WTC11 (cell line): ENCODE measurements around the gene TIMM10B. TPM values are rescaled to one million over a fixed set of nuclear protein-coding genes. Genes with fewer than 3 reads are reported as not detected.

Experiments
- ATAC-seq: fragments of 200-7000 bp; cut with Tn5 transposase; 2 replicates; pipeline ENCODE4 v1.10.0; 2021; ENCODE audit warnings: mild to moderate bottlenecking, moderate library complexity
- CTCF ChIA-PET: fragments of 300-600 bp; sonication (Branson Sonifier 250); formaldehyde crosslinking; loops from one replicate; lab custom pipeline; 2021; ENCODE audit warnings: antibody characterized with exemption; lab: Charles Lee
- POLR2A ChIA-PET: fragments of 350-600 bp; sonication (Branson Sonifier 250); formaldehyde crosslinking; loops from one replicate; lab custom pipeline; 2021; ENCODE audit warnings: antibody characterized with exemption; lab: Charles Lee
- DNase-seq: peaks from one replicate; pipeline ENCODE4 v3.0.0; 2021; ENCODE audit warnings: low spot score
- H3K27ac Mint-ChIP-seq: 2 replicates; pipeline ENCODE4 v1.8.0; 2021; ENCODE audit warnings: mixed read lengths
- H3K27me3 Mint-ChIP-seq: 2 replicates; pipeline ENCODE4 v1.8.0; 2021; ENCODE audit warnings: low read depth, mild to moderate bottlenecking, moderate library complexity, mixed read lengths
- H3K36me3 Mint-ChIP-seq: 2 replicates; pipeline ENCODE4 v1.8.0; 2021; ENCODE audit warnings: mixed read lengths
- H3K4me1 Mint-ChIP-seq: 2 replicates; pipeline ENCODE4 v1.8.0; 2022; ENCODE audit warnings: mixed read lengths
- H3K4me3 Mint-ChIP-seq: 2 replicates; pipeline ENCODE4 v1.8.0; 2021; ENCODE audit warnings: mild to moderate bottlenecking, moderate library complexity, mixed read lengths
- H3K9me3 Mint-ChIP-seq: 2 replicates; pipeline ENCODE4 v1.8.0; 2021; ENCODE audit warnings: mixed read lengths
- ATF1 ChIP-seq: sonication (generic); formaldehyde crosslinking; IDR thresholded peaks from 2 replicates; pipeline ENCODE4 v1.8.1; 2023; ENCODE audit warnings: mild to moderate bottlenecking, moderate library complexity, missing genetic modification reagents
- CREB1 ChIP-seq: sonication (generic); formaldehyde crosslinking; IDR thresholded peaks from 2 replicates; pipeline ENCODE4 v1.8.0; 2023; ENCODE audit warnings: mild to moderate bottlenecking, missing genetic modification reagents
- FOXJ3 ChIP-seq: sonication (generic); formaldehyde crosslinking; IDR thresholded peaks from 2 replicates; pipeline ENCODE4 v1.9.0; 2021; ENCODE audit warnings: missing genetic modification reagents, mild to moderate bottlenecking, borderline replicate concordance
- GABPB1 ChIP-seq: sonication (generic); formaldehyde crosslinking; IDR thresholded peaks from 2 replicates; pipeline ENCODE4 v1.8.1; 2023; ENCODE audit warnings: mild to moderate bottlenecking, missing genetic modification reagents
- KAT7 ChIP-seq: sonication (generic); formaldehyde crosslinking; IDR thresholded peaks from 2 replicates; pipeline ENCODE4 v1.8.1; 2023; ENCODE audit warnings: missing genetic modification reagents, mild to moderate bottlenecking, borderline replicate concordance
- NFE2L1 ChIP-seq: sonication (generic); formaldehyde crosslinking; IDR thresholded peaks from 2 replicates; pipeline ENCODE4 v1.8.1; 2023; ENCODE audit warnings: missing genetic modification reagents
- NR2C2 ChIP-seq: sonication (generic); formaldehyde crosslinking; IDR thresholded peaks from 2 replicates; pipeline ENCODE4 v1.8.0; 2022; ENCODE audit warnings: mild to moderate bottlenecking, missing genetic modification reagents
- SP1 ChIP-seq: sonication (generic); formaldehyde crosslinking; conservative IDR thresholded peaks from 2 replicates; pipeline ENCODE4 v1.8.1; 2022; ENCODE audit warnings: missing genetic modification reagents
- ZNF219 ChIP-seq: sonication (generic); formaldehyde crosslinking; IDR thresholded peaks from 2 replicates; pipeline ENCODE4 v1.8.0; 2023; ENCODE audit warnings: missing genetic modification reagents, mild to moderate bottlenecking, borderline replicate concordance
- total RNA-seq: library from RNA; stranded (reverse); gene quantifications from 3 replicates; pipeline ENCODE4 v1.2.3, GENCODE V29; 2021
- TF ChIP-seq, protein P1 (sequence below): sonication (generic); formaldehyde crosslinking; IDR thresholded peaks from 2 replicates; pipeline ENCODE4 v1.8.0; 2023; ENCODE audit warnings: missing genetic modification reagents, mild to moderate bottlenecking, borderline replicate concordance
- TF ChIP-seq, protein P2 (sequence below): sonication (generic); formaldehyde crosslinking; IDR thresholded peaks from 2 replicates; pipeline ENCODE4 v1.8.0; 2023; ENCODE audit warnings: mild to moderate bottlenecking, missing genetic modification reagents
- TF ChIP-seq, protein P3 (sequence below): sonication (generic); formaldehyde crosslinking; IDR thresholded peaks from 2 replicates; pipeline ENCODE4 v1.8.0; 2022; ENCODE audit warnings: missing genetic modification reagents
- TF ChIP-seq, protein P4 (sequence below): fragments of 250-450 bp; sonication (Bioruptor Pico); conservative IDR thresholded peaks from 2 replicates; pipeline ENCODE4 v1.9.0; 2021; ENCODE audit warnings: mild to moderate bottlenecking
- TF ChIP-seq, protein P5 (sequence below): sonication (generic); formaldehyde crosslinking; IDR thresholded peaks from 2 replicates; pipeline ENCODE4 v1.8.0; 2022; ENCODE audit warnings: mild to moderate bottlenecking, missing genetic modification reagents
- TF ChIP-seq, protein P6 (sequence below): sonication (generic); formaldehyde crosslinking; IDR thresholded peaks from 2 replicates; pipeline ENCODE4 v1.8.1; 2022; ENCODE audit warnings: mild to moderate bottlenecking, missing genetic modification reagents, moderate library complexity, borderline replicate concordance

TIMM10B gene
- total RNA-seq, 1 experiment from 2014 or later, result 35.8 TPM

DNA sequence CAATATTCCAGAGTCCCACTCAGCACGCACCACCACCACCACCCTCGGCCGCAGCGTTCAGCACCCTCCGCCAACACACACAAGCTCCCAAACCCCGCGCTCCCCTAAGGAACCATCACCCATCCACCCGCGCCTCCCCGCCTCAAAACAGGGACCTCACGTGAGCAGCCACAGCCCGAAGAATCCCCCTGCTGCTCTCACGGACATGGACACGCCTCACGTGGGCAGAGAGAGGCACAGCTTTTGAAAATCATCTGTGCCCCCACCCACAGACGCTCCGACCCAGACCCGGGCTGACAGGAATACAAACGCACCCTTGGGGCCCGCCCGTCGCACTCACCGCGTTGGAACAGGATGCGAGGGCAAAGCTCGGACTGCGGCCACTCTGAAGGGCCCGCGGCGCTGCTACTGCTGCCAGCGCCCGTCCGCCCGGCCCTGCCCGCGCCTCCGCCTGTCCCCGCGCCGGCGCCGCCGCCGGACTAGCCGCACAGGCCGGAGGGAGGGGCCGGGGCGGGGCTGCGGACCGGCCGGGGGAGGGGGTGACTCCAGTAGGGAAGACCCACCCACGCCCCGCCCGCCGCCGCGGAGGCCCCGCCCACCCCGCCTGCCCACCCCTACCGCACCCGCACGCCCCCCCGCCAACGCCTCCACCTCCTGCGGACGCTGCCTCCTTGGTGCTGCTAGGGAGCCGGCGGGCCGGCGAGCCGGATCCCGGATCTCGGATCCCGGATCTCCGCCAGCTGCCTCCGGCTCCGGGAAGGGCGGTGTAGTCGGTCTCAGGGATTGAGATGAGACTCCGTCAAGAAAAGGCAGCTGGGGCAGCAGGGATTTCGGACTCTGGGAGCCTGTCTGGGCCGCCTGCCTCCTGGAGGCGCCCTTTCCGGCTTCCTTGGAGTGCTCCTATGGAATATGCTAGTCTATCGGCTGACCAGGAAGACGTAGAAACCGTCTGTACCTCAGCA lies 7.6 kb upstream of the TIMM10B start, which contains the start of gene TRIM3 (continued):
- TF ChIP-seq, protein P1, sequence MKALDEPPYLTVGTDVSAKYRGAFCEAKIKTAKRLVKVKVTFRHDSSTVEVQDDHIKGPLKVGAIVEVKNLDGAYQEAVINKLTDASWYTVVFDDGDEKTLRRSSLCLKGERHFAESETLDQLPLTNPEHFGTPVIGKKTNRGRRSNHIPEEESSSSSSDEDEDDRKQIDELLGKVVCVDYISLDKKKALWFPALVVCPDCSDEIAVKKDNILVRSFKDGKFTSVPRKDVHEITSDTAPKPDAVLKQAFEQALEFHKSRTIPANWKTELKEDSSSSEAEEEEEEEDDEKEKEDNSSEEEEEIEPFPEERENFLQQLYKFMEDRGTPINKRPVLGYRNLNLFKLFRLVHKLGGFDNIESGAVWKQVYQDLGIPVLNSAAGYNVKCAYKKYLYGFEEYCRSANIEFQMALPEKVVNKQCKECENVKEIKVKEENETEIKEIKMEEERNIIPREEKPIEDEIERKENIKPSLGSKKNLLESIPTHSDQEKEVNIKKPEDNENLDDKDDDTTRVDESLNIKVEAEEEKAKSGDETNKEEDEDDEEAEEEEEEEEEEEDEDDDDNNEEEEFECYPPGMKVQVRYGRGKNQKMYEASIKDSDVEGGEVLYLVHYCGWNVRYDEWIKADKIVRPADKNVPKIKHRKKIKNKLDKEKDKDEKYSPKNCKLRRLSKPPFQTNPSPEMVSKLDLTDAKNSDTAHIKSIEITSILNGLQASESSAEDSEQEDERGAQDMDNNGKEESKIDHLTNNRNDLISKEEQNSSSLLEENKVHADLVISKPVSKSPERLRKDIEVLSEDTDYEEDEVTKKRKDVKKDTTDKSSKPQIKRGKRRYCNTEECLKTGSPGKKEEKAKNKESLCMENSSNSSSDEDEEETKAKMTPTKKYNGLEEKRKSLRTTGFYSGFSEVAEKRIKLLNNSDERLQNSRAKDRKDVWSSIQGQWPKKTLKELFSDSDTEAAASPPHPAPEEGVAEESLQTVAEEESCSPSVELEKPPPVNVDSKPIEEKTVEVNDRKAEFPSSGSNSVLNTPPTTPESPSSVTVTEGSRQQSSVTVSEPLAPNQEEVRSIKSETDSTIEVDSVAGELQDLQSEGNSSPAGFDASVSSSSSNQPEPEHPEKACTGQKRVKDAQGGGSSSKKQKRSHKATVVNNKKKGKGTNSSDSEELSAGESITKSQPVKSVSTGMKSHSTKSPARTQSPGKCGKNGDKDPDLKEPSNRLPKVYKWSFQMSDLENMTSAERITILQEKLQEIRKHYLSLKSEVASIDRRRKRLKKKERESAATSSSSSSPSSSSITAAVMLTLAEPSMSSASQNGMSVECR, result no peak
- TF ChIP-seq, protein P2, sequence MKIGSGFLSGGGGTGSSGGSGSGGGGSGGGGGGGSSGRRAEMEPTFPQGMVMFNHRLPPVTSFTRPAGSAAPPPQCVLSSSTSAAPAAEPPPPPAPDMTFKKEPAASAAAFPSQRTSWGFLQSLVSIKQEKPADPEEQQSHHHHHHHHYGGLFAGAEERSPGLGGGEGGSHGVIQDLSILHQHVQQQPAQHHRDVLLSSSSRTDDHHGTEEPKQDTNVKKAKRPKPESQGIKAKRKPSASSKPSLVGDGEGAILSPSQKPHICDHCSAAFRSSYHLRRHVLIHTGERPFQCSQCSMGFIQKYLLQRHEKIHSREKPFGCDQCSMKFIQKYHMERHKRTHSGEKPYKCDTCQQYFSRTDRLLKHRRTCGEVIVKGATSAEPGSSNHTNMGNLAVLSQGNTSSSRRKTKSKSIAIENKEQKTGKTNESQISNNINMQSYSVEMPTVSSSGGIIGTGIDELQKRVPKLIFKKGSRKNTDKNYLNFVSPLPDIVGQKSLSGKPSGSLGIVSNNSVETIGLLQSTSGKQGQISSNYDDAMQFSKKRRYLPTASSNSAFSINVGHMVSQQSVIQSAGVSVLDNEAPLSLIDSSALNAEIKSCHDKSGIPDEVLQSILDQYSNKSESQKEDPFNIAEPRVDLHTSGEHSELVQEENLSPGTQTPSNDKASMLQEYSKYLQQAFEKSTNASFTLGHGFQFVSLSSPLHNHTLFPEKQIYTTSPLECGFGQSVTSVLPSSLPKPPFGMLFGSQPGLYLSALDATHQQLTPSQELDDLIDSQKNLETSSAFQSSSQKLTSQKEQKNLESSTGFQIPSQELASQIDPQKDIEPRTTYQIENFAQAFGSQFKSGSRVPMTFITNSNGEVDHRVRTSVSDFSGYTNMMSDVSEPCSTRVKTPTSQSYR, result no peak
- TF ChIP-seq NR2C2 (CRISPR knock-in tag) (no peak), SP1 (CRISPR knock-in tag) (peak; percentile 49), FOXJ3 (CRISPR knock-in tag) (no peak), ZNF219 (CRISPR knock-in tag) (no peak), NFE2L1 (CRISPR knock-in tag) (0 out of 2 replicates have a peak, but pooled peaks have one; percentile 23), GABPB1 (CRISPR knock-in tag) (0 out of 2 replicates have a peak, but pooled peaks have one; percentile 18)
- TF ChIP-seq, protein P3, sequence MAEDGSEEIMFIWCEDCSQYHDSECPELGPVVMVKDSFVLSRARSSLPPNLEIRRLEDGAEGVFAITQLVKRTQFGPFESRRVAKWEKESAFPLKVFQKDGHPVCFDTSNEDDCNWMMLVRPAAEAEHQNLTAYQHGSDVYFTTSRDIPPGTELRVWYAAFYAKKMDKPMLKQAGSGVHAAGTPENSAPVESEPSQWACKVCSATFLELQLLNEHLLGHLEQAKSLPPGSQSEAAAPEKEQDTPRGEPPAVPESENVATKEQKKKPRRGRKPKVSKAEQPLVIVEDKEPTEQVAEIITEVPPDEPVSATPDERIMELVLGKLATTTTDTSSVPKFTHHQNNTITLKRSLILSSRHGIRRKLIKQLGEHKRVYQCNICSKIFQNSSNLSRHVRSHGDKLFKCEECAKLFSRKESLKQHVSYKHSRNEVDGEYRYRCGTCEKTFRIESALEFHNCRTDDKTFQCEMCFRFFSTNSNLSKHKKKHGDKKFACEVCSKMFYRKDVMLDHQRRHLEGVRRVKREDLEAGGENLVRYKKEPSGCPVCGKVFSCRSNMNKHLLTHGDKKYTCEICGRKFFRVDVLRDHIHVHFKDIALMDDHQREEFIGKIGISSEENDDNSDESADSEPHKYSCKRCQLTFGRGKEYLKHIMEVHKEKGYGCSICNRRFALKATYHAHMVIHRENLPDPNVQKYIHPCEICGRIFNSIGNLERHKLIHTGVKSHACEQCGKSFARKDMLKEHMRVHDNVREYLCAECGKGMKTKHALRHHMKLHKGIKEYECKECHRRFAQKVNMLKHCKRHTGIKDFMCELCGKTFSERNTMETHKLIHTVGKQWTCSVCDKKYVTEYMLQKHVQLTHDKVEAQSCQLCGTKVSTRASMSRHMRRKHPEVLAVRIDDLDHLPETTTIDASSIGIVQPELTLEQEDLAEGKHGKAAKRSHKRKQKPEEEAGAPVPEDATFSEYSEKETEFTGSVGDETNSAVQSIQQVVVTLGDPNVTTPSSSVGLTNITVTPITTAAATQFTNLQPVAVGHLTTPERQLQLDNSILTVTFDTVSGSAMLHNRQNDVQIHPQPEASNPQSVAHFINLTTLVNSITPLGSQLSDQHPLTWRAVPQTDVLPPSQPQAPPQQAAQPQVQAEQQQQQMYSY (CRISPR knock-in tag), result peak; percentile 83
- TF ChIP-seq, all 79 proteins: peak for 6

DNA sequence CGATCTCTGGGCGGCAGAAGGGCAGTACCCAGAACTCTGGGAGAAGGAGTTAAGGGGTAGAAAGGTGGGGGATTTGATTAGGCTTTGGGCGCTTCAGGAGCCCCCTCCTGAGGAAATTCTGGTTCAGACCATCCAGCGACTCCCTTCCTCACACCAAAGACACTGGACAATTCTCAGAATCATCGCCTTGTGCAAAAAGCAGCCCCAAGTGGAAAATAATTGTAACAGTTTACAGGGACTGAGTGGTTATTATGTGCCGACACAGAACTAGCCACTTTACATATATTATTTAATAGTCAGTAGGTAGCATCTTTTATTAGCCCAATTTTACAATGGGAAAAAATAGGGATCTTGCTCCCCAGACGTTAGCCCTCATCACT lies 6.9 kb upstream of the TIMM10B start:
- CTCF ChIA-PET, result interaction anchor here (0.5 to 5.4 kb wide), 12 partner anchors 23 to 209 kb away, joined by 3 to 68 read pairs (median 6); partner anchors contain the start of genes APBB1, DNHD1 and MRPL17
- H3K27me3 Mint-ChIP-seq, result peaks cover 12% of the 10 kb centered on the region
- POLR2A ChIA-PET, result interaction anchor here (1.1 kb wide), 2 partner anchors 137 to 930 kb away, joined by 3 to 4 read pairs; partner anchors contain the start of gene TAF10
- DNase-seq (no peak), ATAC-seq (no peak)
- TF ChIP-seq, protein P4, sequence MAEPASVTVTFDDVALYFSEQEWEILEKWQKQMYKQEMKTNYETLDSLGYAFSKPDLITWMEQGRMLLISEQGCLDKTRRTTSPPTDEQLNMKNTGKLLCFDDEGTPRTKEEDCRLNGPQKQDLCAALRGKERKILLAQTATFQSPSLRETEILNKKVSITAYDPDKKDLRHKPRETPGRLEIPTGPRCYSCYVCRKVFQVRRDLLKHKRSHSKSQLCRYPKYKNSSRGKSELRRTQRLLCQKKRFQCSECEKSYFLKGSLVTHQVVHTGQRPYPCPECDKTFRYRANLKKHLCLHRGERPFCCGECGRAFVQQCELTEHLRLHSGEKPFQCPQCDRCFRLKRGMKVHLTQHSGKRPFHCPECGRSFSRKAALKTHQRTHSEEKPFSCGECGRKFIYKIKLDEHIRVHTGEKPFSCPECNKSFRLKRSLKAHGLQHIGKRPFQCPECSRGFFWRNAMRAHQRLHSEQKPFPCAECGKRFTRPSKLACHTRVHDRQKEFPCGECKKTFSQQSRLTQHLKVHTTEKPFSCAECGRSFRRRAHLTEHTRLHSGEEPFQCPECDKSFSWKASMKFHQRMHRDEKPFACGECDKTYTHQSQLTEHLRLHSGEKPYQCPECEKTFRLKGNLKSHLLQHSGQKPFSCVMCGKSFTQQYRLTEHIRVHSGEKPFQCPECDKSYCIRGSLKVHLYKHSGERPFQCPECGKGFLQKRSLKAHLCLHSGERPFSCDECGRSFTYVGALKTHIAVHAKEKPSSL (CRISPR knock-in tag), result no peak
- TF ChIP-seq ATF1 (CRISPR knock-in tag) (no peak), CREB1 (CRISPR knock-in tag) (no peak), KAT7 (CRISPR knock-in tag) (no peak)
- TF ChIP-seq, protein P5, sequence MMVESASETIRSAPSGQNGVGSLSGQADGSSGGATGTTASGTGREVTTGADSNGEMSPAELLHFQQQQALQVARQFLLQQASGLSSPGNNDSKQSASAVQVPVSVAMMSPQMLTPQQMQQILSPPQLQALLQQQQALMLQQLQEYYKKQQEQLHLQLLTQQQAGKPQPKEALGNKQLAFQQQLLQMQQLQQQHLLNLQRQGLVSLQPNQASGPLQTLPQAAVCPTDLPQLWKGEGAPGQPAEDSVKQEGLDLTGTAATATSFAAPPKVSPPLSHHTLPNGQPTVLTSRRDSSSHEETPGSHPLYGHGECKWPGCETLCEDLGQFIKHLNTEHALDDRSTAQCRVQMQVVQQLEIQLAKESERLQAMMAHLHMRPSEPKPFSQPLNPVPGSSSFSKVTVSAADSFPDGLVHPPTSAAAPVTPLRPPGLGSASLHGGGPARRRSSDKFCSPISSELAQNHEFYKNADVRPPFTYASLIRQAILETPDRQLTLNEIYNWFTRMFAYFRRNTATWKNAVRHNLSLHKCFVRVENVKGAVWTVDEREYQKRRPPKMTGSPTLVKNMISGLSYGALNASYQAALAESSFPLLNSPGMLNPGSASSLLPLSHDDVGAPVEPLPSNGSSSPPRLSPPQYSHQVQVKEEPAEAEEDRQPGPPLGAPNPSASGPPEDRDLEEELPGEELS (CRISPR knock-in tag), result no peak
- TF ChIP-seq, protein P6, sequence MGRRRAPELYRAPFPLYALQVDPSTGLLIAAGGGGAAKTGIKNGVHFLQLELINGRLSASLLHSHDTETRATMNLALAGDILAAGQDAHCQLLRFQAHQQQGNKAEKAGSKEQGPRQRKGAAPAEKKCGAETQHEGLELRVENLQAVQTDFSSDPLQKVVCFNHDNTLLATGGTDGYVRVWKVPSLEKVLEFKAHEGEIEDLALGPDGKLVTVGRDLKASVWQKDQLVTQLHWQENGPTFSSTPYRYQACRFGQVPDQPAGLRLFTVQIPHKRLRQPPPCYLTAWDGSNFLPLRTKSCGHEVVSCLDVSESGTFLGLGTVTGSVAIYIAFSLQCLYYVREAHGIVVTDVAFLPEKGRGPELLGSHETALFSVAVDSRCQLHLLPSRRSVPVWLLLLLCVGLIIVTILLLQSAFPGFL, result no peak
- peak overlapping the region; percentile 78 for H3K4me3 Mint-ChIP-seq
- H3K36me3 Mint-ChIP-seq, result peaks cover 24% of the 10 kb centered on the region
- peaks cover 28% of the 10 kb centered on the region for H3K4me1 Mint-ChIP-seq
- no peaks in the 10 kb centered on the region for H3K9me3 Mint-ChIP-seq
- peak overlapping the region; percentile 93 for H3K27ac Mint-ChIP-seq
